Skin epidermis (tissue), 12 donors: ENCODE data around the gene CD247.
"Not testable (repeated sequence)": the region's sequence is repeated elsewhere in the genome, so short reads cannot be mapped to it uniquely, and the experiment has no call there.

ENCODE experiments used
- H3K27ac ChIP-seq, 21 experiments: fragments of 200-600 bp; sonication (generic) in 11 of 21; one replicate each; pipeline ENCODE4 v1.5.0; 2020; ENCODE audit warnings: mild to moderate bottlenecking in 3 of 21, inconsistent platforms in 2 of 21, moderate library complexity in 2 of 21
- H3K4me3 ChIP-seq, 7 experiments: fragments of 200-600 bp; sonication (generic) in 2 of 7; one replicate each; pipeline ENCODE4 v1.5.0; 2020; ENCODE audit warnings: inconsistent platforms in 2 of 7, mild to moderate bottlenecking in 2 of 7, moderate library complexity in 1 of 7

CD247 gene

GRCh38 chr1:167518331-167518700 lies at the start of gene CD247:
Gene CD247, minus strand, starts transcription at chr1:167518529. Its CDS starts 64 bp downstream, at chr1:167518465.
- Histone ChIP-seq H3K27ac (peak within 1 kb of the TSS in 16 of 21 experiments; percentile 19 to 89 (median 67)), H3K4me3 (peak within 1 kb of the TSS; percentile 14 to 41 (median 23))

DNA sequence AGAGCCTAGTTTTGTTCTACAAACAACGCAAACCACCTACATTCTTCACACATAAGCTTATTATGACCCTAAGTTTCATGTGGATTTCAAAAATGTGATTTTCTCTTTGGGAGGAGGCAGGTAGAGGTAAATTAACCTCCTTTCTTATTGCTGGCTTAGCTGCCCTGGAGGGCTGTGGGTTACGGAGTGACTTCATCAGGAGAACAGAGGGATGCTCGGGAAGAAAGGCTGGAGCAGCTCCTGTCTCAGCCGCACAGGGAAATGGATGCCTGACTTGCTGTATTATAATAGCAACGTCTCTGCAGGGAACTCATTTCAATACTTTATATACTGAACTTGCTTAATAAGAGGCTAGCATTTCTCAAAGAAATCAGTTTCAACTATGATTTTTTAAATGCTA lies 49.3 kb upstream of the CD247 start:
- H3K4me3 ChIP-seq, result no peak overlapping the region

GRCh38 chr1:167566766-167567165 lies 48.4 kb upstream of the CD247 start:
- Histone ChIP-seq H3K27ac (no peak overlapping the region), H3K4me3 (no peak overlapping the region)

More for the DNA sequence above, 49.3 kb upstream of the CD247 start:
- H3K27ac ChIP-seq, result peak overlapping the region in 1 of 21 experiments; percentile 2

DNA sequence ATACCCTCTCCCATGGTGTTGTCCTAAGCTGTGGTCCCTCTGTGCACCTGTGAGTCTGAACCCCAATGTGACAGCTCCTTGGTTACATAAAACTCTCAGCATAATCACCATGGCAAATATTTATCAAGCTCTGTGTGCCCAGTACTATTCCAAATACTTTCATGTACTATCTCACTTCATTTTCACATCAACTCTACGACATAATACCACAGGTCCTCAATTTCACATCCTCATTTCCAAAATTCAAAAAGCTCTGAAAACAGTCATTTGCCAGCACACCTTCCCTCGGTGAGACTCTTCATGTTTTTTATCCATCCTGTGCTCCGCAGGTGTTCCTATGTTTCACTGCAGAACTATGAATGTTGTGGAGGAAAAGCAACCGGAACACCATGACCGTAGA lies 47.6 kb upstream of the CD247 start:
- Histone ChIP-seq H3K4me3 (no peak overlapping the region), H3K27ac (no peak overlapping the region)

DNA sequence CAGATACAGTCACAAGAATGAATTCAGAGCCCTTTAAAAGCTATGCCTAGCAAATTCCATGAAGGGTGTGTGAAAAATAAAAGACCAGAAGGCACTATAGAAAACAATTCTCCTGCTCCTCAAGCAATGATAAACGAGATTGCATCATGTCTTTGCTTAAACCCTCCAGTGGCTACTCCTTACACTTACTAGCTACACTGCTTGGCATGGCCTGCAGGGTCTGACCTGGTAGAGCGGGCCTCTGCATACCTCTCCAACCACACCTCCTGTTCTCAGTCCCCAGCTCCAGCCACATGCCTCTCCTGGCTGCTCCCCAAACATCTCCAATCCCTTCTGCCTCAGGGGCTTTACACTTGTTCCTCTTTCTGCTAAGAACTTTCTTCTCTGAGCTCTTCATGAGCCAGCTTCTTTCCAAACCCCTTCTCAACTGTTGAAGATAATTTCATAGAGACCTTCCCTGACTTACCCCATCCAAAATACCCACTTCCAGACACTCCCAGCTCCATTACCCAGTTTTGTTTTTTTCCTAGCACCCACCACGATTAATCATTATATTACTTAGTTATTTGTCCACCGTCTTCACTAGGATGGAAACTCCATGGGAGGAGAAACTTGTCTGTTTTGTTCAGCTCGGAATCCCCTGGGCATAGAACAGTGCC lies 46.4 kb upstream of the CD247 start:
- H3K4me3 ChIP-seq, result no peak overlapping the region
- no peak overlapping the region for H3K27ac ChIP-seq

DNA sequence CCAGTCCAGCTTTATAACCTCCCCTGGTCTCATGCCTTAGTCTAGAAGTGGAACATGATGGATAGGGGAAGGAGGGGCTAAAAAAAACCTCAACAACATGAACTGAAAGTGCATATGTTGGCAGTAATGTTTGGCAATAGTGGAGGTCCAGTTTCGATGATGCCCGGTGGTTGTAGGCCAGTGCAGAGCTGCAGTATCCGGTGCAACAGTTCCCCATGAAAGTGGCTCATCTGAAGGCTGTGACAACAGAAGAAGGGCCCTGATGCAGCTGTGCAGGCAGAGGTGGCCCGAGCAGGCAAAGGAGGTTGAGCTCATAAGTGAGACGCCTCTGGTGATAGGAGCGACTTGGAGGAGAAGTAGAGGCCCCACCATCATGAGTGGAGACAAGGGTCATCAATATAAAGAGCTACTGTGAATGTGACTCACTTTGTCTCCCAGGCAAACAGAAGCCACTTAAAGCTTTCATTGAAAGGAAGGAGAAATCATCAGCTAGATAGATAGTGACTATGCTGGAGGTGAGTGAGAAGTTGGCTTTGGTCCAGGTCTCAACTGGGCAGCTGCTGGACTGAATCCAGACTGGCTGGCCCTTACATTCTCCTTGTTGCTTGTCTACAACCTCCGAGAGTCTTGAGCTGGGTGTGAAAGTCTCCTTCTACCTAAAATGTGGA lies 45.4 kb upstream of the CD247 start:
- Histone ChIP-seq H3K4me3 (no peak overlapping the region), H3K27ac (peak overlapping the region in 1 of 21 experiments; percentile 10)

DNA sequence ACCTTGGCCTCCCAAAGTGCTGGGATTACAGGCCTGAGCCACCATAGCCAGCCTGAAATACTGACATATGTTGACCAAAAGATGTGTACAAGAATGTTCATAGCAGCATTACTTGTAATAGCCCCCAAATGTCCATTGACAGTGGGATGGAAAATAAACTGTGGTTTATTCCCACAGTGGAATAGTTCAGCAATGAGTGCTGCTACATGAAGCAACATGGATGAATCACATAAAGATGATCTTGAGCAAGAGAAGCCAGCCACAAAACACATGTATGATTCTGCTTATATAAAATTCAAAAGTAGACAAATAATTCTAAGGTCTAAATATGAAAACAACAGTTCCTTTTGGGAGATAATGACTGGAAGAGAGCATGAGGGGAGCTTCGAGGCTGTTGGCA lies 44.4 kb upstream of the CD247 start:
- no peak overlapping the region for H3K4me3 ChIP-seq
- H3K27ac ChIP-seq, result peak overlapping the region in 2 of 21 experiments; percentile 0 to 34

GRCh38 chr1:167561753-167562152 lies 43.4 kb upstream of the CD247 start:
- H3K27ac ChIP-seq, result no peak overlapping the region
- no peak overlapping the region for H3K4me3 ChIP-seq

- Histone ChIP-seq H3K27ac (no peak overlapping the region), H3K4me3 (no peak overlapping the region)
Measured at GRCh38 chr1:167555971-167556714, 37.8 kb upstream of the CD247 start.

DNA sequence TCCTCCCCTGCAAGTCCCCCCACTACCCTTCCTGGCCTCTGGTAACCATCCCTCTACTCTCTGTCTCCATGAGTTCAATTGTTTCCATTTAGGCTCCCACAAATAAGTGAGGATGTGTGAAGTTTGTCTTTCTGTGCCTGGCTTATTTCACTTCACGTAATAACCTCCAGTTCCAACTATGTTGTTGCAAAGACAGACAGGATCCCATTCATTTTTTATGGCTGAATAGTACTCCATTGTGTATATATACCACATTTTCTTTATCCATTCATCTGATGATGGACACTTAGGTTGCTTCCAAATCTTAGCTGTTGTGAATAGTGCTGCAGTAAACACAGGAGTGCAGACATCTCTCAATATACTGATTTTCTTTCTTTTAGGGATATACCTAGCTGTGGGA lies 36.7 kb upstream of the CD247 start:
- not testable (repeated sequence) for H3K27ac ChIP-seq, H3K4me3 ChIP-seq

- H3K4me3 ChIP-seq, result peak overlapping the region; percentile 49 to 98 (median 81)
- peak overlapping the region in 14 of 21 experiments; percentile 28 to 89 (median 83) for H3K27ac ChIP-seq
Measured at GRCh38 chr1:167554028-167554779, 35.9 kb upstream of the CD247 start.

GRCh38 chr1:167553136-167554027 lies 35.1 kb upstream of the CD247 start, which contains the start of gene CREG1:
Gene CREG1, minus strand, starts transcription at chr1:167553762.
- Histone ChIP-seq H3K4me3 (peak within 1 kb of the TSS; percentile 49 to 98 (median 81)), H3K27ac (peak within 1 kb of the TSS; percentile 8 to 89 (median 82))

GRCh38 chr1:167551362-167551761 lies 33.0 kb upstream of the CD247 start:
- Histone ChIP-seq H3K4me3 (peak overlapping the region in 1 of 7 experiments; percentile 90), H3K27ac (peak overlapping the region in 8 of 21 experiments; percentile 18 to 54 (median 38))

- no peak overlapping the region for H3K4me3 ChIP-seq
Measured at GRCh38 chr1:167548059-167548932, 30.0 kb upstream of the CD247 start.

DNA sequence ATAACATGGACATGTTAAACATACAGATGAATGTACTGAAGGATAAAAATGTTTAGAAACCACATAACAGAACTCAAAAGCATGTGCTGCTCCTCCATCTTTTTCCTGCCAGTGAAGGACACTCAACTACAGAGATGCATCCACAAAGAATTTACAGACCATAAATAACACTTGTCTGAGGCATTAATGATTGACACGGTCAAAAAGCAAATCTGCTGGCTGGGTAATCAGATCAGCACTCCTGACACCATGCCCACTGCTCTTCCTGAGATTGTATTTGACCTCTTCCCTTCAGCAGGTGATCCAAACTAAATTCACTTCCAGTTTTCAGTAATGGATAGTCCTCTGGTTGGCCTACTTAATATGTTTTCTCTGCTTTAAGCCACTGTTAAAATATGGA lies 28.6 kb upstream of the CD247 start:
- Histone ChIP-seq H3K27ac (no peak overlapping the region), H3K4me3 (no peak overlapping the region)

More at GRCh38 chr1:167548059-167548932, 30.0 kb upstream of the CD247 start:
- H3K27ac ChIP-seq, result peak overlapping the region in 17 of 21 experiments; percentile 8 to 75 (median 60)

DNA sequence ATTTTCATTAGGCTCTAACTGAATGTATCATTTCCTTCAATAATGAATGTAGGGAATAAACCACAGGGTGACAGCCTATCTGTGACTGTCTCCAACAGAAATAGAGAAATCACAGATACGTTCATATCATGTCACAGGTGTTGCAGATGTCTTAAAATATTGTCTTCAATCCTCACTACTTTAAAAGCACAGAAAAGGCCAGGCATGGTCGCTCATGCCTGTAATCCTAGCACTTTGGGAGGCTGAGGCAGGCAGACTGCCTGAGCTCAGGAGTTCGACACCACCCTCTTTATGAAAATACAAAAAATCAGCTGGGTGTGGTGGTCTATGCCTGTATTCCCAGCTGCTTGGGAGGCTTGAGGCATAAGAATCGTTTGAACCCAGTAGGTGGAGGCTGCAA lies 27.0 kb upstream of the CD247 start:
- H3K4me3 ChIP-seq, result no peak overlapping the region

DNA sequence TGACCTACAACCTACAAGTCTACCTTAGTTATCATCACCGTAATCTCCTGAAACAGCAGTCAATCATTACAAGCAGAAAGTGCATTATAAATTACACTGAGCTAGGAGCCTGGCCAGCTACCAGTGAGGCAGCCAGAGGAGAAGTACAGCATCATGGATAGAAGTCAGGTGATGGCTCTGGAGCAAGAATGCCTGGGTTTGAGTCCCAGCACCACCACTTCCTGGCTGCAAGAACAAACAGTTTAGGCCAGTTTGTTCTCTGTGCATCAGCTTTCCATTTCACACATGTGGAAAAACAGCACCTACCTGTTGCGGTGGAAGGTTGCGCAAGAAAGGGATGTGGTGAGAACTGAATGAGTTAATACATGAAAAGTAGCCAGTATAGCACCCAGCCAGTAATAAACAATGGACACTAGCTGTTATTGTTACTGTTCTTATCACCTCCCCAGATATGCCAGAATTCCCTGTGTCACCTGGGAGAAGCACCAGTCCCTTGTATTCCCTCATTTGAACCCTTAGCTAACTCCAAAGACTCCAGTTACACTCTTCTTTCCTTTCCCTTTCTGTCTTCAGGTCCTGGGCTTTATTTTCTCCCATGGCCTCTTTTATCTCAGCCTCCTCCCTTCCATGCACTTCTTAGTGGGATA lies 26.2 kb upstream of the CD247 start:
- H3K27ac ChIP-seq, result peak overlapping the region in 5 of 21 experiments; percentile 5 to 43 (median 27)
- H3K4me3 ChIP-seq, result no peak overlapping the region

More for the DNA sequence above, 27.0 kb upstream of the CD247 start:
- H3K27ac ChIP-seq, result peak overlapping the region in 1 of 21 experiments; percentile 5
